Neural crest cell (in vitro differentiated cells): ENCODE results near the gene FLRT1. TPM values are rescaled to one million over a fixed set of nuclear protein-coding genes. Genes with fewer than 3 reads are reported as not detected.

Experiments used
- DNase-seq: peaks from one replicate; pipeline ENCODE4 v3.0.0; 2021; ENCODE audit warnings: low read depth, mixed read lengths, low spot score
- H3K27ac Mint-ChIP-seq: one replicate; pipeline ENCODE4 v1.8.0; 2021; ENCODE audit warnings: mild to moderate bottlenecking, mixed read lengths; ENCODE audit not compliant: unreplicated experiment
- H3K27me3 Mint-ChIP-seq: 2 replicates; pipeline ENCODE4 v1.8.0; 2021; ENCODE audit warnings: low read depth, mild to moderate bottlenecking, mixed read lengths
- H3K36me3 Mint-ChIP-seq: 2 replicates; pipeline ENCODE4 v1.8.0; 2021; ENCODE audit warnings: low read depth, mild to moderate bottlenecking, mixed read lengths
- H3K4me1 Mint-ChIP-seq: 2 replicates; pipeline ENCODE4 v1.8.0; 2021; ENCODE audit warnings: mixed read lengths
- H3K4me3 Mint-ChIP-seq: one replicate; pipeline ENCODE4 v1.8.0; 2021; ENCODE audit warnings: mild to moderate bottlenecking, mixed read lengths
- H3K9me3 Mint-ChIP-seq: 2 replicates; pipeline ENCODE4 v1.8.0; 2021; ENCODE audit warnings: mixed read lengths
- total RNA-seq: library from RNA; stranded (reverse); gene quantifications from 2 replicates; pipeline ENCODE4 v1.2.1, GENCODE V29; 2021
- TF ChIP-seq, protein P1 (sequence below): fragments of 200-600 bp; sonication (generic); conservative IDR thresholded peaks from 2 replicates; pipeline ENCODE4 v1.5.0; 2021; ENCODE audit warnings: antibody characterized with exemption, mild to moderate bottlenecking

Gene FLRT1
- total RNA-seq, 1 donor from 2014 or later = 3.0 TPM

DNA sequence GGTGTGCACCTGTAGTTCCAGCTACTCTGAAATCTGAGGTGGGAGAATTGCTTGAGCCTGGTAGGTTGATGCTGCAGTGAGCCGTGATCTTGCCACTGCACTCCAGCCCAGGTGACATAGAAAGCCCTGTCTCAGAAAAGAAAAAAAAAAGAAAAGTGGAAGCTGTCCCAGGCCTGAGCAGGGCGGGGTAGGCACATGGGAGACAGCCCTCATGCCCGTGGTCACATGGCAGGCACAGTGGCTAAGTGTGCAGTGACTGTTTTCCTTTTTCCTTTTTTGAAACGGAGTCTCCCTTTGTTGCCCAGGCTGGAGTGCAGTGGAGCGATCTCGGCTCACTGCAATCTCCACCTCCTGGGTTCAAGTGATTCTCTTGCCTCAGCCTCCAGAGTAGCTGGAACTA is 41.7 kb upstream of the FLRT1 start:
- peaks cover 3% of the 10 kb centered on the region for H3K27me3 Mint-ChIP-seq
- DNase-seq = no peak
- peak overlapping the region; percentile 38 for H3K4me3 Mint-ChIP-seq
- TF ChIP-seq, protein P1, sequence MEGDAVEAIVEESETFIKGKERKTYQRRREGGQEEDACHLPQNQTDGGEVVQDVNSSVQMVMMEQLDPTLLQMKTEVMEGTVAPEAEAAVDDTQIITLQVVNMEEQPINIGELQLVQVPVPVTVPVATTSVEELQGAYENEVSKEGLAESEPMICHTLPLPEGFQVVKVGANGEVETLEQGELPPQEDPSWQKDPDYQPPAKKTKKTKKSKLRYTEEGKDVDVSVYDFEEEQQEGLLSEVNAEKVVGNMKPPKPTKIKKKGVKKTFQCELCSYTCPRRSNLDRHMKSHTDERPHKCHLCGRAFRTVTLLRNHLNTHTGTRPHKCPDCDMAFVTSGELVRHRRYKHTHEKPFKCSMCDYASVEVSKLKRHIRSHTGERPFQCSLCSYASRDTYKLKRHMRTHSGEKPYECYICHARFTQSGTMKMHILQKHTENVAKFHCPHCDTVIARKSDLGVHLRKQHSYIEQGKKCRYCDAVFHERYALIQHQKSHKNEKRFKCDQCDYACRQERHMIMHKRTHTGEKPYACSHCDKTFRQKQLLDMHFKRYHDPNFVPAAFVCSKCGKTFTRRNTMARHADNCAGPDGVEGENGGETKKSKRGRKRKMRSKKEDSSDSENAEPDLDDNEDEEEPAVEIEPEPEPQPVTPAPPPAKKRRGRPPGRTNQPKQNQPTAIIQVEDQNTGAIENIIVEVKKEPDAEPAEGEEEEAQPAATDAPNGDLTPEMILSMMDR = no peak
- H3K9me3 Mint-ChIP-seq = no peaks in the 10 kb centered on the region
- H3K4me1 Mint-ChIP-seq = peaks cover 10% of the 10 kb centered on the region
- no peak overlapping the region for H3K27ac Mint-ChIP-seq
- H3K36me3 Mint-ChIP-seq = peaks cover 18% of the 10 kb centered on the region

DNA sequence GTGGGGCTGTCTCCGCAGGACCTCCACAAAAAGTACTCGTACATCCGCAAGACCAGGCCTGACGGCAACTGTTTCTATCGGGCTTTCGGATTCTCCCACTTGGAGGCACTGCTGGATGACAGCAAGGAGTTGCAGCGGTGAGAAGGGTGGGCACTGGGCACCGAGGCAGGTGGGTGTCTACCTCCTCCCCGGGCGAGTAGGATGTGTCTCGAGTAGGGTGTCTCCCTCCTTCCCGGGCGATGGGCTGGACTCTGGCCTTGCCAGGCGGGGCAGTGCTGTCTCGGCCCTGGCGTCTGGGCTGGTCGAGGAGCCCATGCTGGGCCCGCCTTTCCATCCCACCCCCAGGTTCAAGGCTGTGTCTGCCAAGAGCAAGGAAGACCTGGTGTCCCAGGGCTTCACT is 39.2 kb upstream of the FLRT1 start:
- Mint-ChIP-seq H3K4me3 (no peak overlapping the region), H3K36me3 (peaks cover 10% of the 10 kb centered on the region), H3K27ac (no peak overlapping the region), H3K27me3 (peaks cover 5% of the 10 kb centered on the region), H3K4me1 (peaks cover 10% of the 10 kb centered on the region), H3K9me3 (no peaks in the 10 kb centered on the region)
- TF ChIP-seq, protein P1 = no peak
- no peak for DNase-seq

DNA sequence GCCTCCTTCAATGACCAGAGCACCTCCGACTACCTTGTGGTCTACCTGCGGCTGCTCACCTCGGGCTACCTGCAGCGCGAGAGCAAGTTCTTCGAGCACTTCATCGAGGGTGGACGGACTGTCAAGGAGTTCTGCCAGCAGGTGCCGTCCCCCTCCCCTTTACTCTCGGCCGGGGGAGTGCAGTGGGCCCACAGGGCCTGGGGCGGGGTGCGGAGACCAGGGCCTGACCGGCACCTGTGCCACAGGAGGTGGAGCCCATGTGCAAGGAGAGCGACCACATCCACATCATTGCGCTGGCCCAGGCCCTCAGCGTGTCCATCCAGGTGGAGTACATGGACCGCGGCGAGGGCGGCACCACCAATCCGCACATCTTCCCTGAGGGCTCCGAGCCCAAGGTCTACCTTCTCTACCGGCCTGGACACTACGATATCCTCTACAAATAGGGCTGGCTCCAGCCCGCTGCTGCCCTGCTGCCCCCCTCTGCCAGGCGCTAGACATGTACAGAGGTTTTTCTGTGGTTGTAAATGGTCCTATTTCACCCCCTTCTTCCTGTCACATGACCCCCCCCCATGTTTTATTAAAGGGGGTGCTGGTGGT is 38.5 kb upstream of the FLRT1 start:
- Mint-ChIP-seq H3K9me3 (no peaks in the 10 kb centered on the region), H3K4me3 (peak overlapping the region; percentile 19), H3K36me3 (peaks cover 8% of the 10 kb centered on the region), H3K27me3 (peaks cover 10% of the 10 kb centered on the region), H3K4me1 (peaks cover 15% of the 10 kb centered on the region), H3K27ac (no peak overlapping the region)
- TF ChIP-seq, protein P1 = no peak
- no peak for DNase-seq

DNA sequence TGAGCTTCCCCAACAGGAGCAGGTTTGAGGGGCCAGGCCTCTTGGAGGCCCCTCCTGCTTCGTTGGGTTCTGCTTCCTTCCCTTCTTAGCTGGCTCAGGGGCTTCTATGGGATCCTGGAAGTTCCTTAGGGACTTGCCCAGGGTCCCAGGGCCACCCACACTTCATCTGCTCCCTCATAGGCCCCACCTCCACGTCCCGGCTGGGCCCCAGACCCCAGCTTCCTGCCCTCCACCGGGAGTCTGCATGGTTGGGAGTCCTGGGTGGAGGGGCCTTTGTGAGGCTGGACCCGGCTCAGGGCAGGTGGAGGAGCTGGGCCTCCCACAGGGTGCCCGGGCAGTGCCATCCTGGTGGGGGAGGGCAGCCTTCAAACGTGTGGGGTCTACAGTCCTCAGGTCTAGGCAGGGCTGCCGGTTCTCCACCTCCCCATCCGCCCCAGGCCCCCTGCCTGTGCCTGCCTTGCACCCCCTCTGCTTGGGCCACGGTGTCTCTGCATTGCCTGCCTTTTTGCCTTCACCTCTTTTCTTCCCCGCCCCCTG is 37.9 kb upstream of the FLRT1 start:
- H3K27ac Mint-ChIP-seq = peak overlapping the region; percentile 88
- DNase-seq = no peak

DNA sequence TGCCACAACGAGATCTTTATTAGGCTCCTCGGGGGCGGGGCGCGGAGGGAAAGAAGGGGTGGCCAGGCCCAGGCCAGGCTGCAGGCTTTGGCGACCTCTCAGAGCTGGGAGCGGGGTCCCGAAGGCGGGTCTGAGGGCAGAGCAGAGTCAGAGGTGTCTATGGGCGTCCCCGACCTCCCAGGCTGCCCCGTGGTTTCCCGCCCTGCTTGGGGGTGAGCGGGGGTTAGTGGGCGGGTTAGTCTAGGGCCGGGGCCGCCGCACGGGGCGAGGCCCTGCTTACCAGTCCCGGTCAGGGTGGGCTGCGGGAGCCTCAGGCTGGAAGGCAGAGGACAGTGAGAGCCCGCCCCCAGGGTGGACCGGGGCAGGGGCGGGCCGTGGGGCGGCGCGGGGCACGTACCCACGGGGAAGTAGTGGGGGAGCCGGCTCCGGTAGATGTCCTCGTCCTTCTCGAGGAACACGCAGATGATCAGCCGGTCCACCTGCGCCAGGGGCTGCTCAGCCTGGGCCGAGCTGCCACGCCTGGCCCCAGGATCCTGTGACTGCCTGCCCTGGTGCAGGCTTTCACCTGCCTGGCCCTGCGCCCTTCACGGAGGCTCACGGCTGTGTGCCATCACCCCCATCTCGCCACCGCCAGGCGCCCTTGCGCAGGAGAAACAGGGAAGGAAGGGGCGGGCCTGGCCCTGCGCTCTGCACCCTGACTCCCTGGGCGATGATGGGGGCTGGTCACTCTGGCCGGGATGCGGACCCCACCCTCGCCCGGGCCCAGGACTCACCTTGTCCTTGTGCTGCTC is 37.0 kb upstream of the FLRT1 start:
- TF ChIP-seq, protein P1 = no peak
- Mint-ChIP-seq H3K27ac (peak overlapping the region; percentile 88), H3K4me1 (peaks cover 13% of the 10 kb centered on the region), H3K4me3 (peak overlapping the region; percentile 57), H3K27me3 (peaks cover 14% of the 10 kb centered on the region), H3K9me3 (no peaks in the 10 kb centered on the region), H3K36me3 (peaks cover 3% of the 10 kb centered on the region)
- DNase-seq = peak; percentile 29

More for the DNA sequence above, 37.9 kb upstream of the FLRT1 start:
- H3K9me3 Mint-ChIP-seq = no peaks in the 10 kb centered on the region
- peaks cover 7% of the 10 kb centered on the region for H3K36me3 Mint-ChIP-seq
- peaks cover 10% of the 10 kb centered on the region for H3K27me3 Mint-ChIP-seq
- no peak overlapping the region for H3K4me3 Mint-ChIP-seq
- TF ChIP-seq, protein P1 = no peak
- H3K4me1 Mint-ChIP-seq = peaks cover 14% of the 10 kb centered on the region
